ENCODE data around the gene RAP1GAP. TPM values are rescaled to one million over a fixed set of nuclear protein-coding genes. Genes with fewer than 3 reads are reported as not detected.

Gene RAP1GAP
- total RNA-seq, 1 donor from 2014 or later = 62.4 TPM

- ATAC-seq (no peak), DNase-seq (no peak)
- H3K4me3 ChIP-seq = no peak overlapping the region
- no peaks in the 10 kb centered on the region for H3K36me3 ChIP-seq
- H3K4me1 ChIP-seq = peaks cover 11% of the 10 kb centered on the region
- H3K9me3 ChIP-seq = no peaks in the 10 kb centered on the region
- intact Hi-C loops (cut with DNase I) = no loop called here
- H3K27me3 ChIP-seq = peaks cover 7% of the 10 kb centered on the region
- TF ChIP-seq CTCF (IDR thresholded peaks at IDR 0.05) = no peak
- H3K27ac ChIP-seq = no peak overlapping the region
These were observed 20.4 kb downstream of the RAP1GAP start for GRCh38 chr1:21648791-21649190.

- Histone ChIP-seq H3K4me3 (no peak overlapping the region), H3K27ac (no peak overlapping the region), H3K4me1 (peaks cover 11% of the 10 kb centered on the region), H3K9me3 (no peaks in the 10 kb centered on the region), H3K27me3 (peaks cover 7% of the 10 kb centered on the region), H3K36me3 (no peaks in the 10 kb centered on the region)
- intact Hi-C loops (cut with DNase I) = no loop called here
- DNase-seq (no peak), ATAC-seq (no peak)
- TF ChIP-seq CTCF (IDR thresholded peaks at IDR 0.05) = no peak
These were observed 20.8 kb downstream of the RAP1GAP start for GRCh38 chr1:21648352-21648730.

GRCh38 chr1:21647431-21648351 is 21.5 kb downstream of the RAP1GAP start:
- Histone ChIP-seq H3K27me3 (peaks cover 7% of the 10 kb centered on the region), H3K36me3 (no peaks in the 10 kb centered on the region), H3K27ac (no peak overlapping the region), H3K4me3 (no peak overlapping the region), H3K9me3 (no peaks in the 10 kb centered on the region), H3K4me1 (peaks cover 11% of the 10 kb centered on the region)
- ATAC-seq = peak; percentile 29
- intact Hi-C loops (cut with DNase I) = no loop called here
- no peak for TF ChIP-seq CTCF (IDR thresholded peaks at IDR 0.05)
- DNase-seq = no peak

- no peak for TF ChIP-seq CTCF (IDR thresholded peaks at IDR 0.05)
- Histone ChIP-seq H3K27me3 (peaks cover 7% of the 10 kb centered on the region), H3K4me3 (no peak overlapping the region), H3K9me3 (no peaks in the 10 kb centered on the region), H3K4me1 (peaks cover 2% of the 10 kb centered on the region), H3K27ac (no peak overlapping the region), H3K36me3 (no peaks in the 10 kb centered on the region)
- ATAC-seq (no peak), DNase-seq (no peak)
- intact Hi-C loops (cut with DNase I) = no loop called here
These were observed 23.6 kb downstream of the RAP1GAP start for GRCh38 chr1:21645550-21645949.

- H3K4me1 ChIP-seq = no peaks in the 10 kb centered on the region
- no peaks in the 10 kb centered on the region for H3K9me3 ChIP-seq
- peaks cover 7% of the 10 kb centered on the region for H3K27me3 ChIP-seq
- no peak overlapping the region for H3K27ac ChIP-seq
- no peaks in the 10 kb centered on the region for H3K36me3 ChIP-seq
- intact Hi-C loops (cut with DNase I) = no loop called here
- no peak overlapping the region for H3K4me3 ChIP-seq
- TF ChIP-seq CTCF (IDR thresholded peaks at IDR 0.05) = no peak
- DNase-seq (no peak), ATAC-seq (no peak)
These were observed 24.3 kb downstream of the RAP1GAP start for GRCh38 chr1:21644906-21645305.

Data from upper lobe of right lung (tissue), 1 donor.